ENCODE results near the gene CCDC50.

CCDC50 gene

DNA sequence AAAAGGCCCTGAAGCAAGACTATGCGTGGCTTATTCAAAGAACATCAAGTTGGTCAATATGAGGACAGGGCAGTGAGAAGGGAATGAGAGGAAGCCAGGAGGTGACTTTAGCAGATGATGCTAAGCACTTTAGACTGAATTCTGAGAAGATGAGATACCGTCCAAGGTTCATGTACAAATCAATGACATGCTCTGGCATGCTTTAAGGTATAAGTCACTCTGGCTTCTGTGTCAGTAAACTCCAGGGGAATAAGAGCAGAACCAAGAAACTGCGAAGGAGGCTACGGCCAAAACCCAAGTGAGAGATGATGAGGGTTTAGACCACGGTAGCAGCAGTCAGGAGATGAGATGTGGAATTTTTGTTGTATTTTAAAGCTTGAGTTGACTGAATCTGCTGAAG is 8.9 kb upstream of the CCDC50 start:
- no peak for FAIRE-seq

DNA sequence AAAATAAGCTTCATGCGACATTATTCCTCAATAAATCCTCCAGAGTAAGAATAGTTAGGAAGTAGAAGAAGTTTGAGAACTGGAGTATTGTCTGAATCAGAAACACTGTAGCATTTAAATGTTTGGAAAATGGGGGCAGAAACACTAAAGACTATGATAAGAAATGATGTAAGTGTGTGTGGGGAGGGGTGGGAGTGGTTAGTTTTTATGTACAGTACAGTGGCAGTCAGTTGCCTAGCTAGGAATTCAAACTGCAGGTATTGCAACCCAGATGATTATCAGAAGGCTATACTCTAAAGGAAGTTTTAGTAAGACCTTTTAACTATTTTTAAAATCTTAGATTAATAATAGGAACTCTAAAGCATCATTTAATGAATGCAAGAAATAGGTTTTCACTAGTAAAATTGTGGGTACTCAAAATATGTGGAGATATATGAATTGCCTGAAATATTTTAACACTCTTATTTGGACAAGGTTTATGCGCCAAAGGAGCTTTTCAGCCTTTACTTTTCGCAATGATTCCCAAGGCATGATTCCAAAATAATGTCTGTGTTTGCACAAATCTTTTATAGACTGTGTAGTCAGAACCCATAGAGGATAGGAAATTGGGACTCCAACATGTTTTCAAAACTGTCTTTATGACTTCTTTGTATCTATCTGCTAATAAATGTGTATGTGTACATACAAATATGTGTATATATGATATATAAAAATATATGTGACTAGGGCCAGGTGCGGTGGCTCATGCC is 8.0 kb upstream of the CCDC50 start:
- FAIRE-seq: no peak

DNA sequence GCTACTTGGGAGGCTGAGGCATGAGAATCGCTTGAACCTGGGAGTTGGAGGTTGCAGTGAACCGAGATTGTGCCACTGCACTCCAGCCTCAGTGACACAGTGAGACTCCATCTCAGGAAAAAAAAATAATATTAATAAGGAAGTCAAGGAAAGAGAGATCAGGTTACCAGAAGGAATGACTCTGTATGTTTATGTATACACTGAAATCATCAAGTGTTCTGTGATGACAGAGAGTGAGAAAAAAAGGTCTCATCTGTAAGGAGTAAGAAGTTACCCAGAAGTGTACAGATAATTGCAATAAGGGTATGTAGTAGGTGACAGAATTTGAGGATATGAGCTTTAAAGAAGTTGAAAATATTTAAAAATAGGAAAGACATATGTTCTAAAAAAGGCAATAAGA is 4.3 kb upstream of the CCDC50 start:
- FAIRE-seq: no peak

DNA sequence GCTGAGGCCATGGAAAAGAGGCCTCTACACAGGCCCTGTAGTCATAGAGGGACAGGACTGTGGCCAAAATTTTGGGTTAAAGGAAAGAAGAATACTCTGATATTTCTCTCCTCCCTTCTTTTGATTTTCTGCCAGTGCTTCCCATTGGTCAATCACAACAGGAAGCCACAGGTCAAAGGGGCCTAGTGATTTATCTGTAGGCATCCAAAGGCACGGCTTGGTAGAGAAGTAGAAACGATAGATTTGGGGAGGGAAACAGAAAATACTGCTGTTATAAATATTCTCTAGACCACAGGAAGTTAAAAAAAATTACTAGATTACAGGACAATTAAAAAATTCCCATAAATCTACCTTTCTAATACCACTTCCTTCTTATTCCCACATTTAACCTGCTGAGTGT is 1.7 kb upstream of the CCDC50 start:
- FAIRE-seq: no peak

DNA sequence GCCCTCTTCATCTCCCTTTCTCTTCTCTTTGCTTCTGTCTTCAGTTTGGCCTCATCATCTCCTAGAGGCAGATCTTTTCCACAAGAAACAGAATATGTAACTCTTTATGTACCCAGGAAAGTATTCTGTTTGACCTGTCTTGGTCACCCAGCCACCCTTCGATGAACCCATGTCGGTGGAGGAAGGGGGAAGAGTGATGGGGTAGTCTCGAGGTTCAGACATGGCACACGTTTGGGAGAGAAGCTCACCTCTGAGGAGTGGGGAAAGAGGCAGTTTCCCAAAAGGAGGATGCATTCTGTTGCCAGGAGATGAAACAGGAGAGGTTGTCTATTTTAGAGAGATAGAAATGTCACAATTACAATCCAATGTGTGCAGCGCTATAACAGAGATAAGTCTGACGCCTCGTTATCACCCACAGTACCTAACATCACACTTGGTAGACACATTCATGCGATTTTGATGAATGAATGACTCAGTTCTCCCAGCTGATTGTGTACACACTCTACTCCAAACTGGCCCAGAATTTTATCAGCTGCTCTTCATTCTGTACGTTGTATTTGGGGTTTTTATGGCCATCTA is 722 bp upstream of the CCDC50 start:
- FAIRE-seq: no peak

DNA sequence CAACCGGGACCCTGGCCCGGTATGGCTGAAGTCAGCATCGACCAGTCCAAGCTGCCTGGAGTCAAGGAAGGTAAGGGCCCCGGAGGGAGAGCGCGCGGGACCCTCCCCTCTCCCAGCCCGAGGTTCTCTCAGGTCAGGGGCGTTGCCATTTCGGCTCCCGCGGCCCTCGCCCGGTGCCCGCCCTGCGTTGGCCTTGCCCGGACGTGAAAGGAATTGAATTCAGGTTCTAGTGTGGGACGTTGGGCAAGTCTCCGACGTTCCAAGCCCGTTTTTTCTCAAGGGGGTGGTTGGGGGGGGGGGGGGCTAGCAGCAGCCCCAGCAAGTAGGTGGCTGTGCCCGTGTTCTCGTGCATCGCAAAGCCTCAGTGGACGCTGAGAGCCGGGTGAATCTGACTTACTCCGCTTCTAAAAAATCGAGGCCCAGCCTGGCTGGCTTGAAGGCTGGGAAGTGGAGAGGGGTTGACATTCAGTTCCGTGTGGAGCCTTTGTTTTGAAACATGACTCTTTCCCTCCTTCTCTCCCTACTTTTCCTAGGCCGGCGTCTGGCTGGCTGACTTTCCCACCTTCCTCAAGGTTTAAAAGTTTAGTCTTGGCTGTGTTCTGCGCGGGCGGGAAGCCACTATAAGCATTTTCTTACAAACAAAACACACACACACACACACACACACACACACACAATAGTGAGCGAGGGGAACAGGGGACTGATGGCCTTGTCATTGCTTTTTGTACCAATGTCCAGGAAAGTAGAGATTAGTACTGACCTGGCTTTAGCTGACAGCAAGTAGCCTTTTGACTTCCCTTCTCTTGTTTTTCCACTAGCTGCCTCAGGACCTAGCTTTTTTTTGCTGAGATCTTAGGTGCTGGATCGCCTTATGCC is 698 bp downstream of the CCDC50 start, which contains the start of gene UTS2B:
Gene UTS2B (minus strand): TSS at position 873 of the 876 bp plus-strand sequence. CDS start 48,337 bp downstream, outside the sequence.
- FAIRE-seq: no peak

DNA sequence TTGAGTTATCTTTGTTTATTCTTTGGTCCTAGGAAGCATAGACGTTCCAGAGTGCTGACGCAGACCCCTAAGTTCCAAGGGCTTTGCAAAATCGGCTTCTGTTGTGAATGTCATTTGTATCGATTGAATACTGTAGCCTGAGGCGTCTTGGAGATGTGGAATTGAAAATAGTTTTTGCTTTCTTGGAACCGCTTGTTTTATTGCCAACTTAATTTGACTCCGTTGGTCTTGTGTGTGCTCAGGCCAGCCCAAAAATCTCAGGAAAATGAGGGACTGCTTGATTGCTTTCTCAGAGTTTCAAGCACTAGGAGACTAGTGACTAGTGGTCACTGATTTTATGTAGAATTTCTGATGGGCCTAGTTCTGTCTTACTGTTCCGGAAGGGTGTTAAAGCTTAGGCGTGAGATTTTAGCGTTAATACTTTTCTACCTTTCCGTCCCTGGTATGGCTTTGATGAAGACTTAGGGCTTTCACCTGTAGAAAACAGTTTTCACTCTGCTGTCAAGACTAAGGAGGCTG is 1.4 kb downstream of the CCDC50 start:
- no peak for FAIRE-seq

DNA sequence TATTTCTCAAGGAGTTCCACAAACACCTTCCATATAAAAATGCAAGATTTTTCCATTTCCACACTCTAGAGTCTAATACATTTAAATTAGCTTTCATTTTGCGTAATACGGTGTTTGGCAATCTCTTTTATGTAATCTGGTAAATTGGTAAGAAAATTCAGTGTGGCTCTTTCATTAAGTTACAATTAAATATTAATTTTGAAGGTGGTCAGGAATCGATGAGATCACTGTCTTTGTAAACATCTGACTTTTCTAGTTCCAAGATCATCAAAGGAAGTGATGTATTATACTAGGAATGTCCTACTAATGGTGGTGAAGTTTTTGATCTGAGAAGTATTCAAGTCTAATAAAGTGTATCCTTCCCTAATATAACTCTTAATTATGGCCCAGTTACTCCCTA is 2.2 kb downstream of the CCDC50 start:
- FAIRE-seq: no peak

DNA sequence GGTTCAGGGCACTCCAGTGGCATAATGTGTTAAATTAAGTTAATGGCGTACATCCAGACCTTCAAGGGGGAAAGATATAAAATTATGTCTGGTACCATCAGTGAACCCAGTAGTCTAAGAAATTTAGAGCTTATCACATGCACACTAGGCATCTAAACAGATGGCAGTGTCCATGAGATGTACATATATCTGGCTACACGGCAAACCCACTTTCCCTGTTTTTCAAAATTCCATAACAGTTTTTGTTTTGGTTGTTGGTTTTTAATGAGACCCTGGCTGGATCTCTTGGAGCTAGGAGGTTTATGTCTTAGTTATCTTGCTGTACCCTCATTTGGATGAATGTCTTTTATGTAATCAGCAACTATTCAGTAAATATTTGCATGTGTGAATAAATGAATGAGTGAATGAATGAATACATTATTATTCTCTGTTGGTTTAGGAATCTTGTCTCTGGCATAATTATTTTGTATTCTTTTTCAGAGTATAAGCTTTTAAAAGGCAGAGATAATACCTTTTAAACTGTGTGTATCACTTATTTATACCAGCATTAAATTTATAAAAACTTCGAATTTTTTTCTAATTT is 4.2 kb downstream of the CCDC50 start:
- no peak for FAIRE-seq

DNA sequence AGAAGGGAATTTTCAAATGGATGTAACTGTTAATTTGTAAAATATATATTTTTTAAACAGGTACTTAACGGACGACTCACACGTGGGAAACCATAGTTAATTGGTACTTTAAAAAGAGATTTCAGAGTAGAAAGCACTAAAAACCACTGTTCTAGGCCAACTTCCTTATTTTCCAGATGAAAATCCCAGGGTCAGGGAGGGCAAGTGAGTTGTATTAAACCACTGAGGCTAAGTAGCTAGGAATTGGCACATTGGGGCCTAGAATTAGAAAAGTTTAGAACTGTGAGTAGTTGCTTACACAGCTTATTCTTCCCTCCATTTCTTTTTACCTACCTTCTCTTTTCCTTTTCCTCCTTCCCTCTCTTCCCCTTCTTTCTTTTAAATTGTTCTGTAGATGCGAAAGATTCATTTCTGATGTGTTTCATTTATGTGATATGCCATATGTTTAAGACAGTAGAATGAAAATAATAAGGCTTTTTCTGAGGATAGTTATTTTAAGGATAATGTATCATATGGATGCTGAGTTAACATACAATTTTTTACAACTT is 5.2 kb downstream of the CCDC50 start:
- FAIRE-seq: no peak

DNA sequence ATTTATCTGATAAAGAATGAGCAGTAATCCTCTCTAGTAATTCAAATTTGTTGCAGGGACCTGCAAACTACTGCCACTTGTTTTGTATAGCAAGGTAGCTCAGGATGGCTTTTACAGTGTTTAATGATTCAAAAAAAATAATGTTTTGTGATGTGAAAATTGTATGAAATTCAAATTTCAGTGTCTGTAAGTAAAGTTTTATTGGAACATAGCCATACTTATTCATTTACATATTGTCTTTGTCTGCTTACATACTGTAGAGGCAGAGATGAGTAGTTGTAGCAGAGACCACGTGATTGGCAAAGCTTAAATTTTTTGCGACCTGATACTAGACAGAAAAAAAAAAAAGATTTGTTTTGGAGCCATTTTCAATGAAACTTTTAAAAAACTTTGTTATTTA is 7.6 kb downstream of the CCDC50 start:
- FAIRE-seq: no peak

DNA sequence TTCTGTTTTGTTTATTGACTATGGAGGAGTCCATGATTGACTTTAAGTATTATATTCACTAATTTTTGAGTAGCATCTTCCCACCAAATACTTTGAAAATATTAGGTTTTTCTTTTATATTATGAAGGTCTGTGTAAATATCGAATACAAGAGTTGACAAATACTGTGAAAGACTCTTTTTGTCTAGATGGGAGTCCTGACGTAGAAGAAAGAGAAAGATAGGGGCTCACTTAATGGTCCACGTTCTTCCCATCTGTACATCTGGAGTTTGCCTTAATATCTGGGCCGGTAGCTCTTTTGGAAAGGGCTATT is 8.9 kb downstream of the CCDC50 start:
- no peak for FAIRE-seq

DNA sequence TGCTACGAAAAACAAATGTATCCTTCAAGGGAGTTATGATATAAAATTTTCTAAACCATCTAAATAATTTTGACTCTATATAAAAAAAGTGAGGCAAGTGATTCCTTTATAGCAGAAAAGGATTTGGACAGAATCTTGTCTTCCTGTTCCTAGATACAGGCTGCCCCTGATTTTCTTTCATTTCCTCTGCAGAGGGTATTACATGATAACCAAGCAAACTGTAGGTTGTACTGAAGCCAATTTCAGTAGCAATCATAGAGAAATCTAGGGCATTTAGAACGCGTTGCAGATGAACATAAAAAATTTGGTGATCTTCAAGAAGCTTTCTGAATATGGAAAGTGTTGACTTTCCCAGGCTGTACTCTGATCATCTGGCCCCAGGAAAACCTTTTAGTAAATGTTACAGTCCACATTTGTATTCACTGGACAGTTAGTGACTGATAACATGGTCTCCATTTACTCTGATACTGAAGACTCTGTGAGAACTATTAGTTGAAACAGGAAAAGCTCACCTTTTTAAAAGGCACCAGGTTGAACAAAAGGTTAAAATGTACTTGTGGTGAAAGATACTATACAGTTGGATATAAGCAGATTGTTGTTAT is 10.2 kb downstream of the CCDC50 start:
- FAIRE-seq: no peak

DNA sequence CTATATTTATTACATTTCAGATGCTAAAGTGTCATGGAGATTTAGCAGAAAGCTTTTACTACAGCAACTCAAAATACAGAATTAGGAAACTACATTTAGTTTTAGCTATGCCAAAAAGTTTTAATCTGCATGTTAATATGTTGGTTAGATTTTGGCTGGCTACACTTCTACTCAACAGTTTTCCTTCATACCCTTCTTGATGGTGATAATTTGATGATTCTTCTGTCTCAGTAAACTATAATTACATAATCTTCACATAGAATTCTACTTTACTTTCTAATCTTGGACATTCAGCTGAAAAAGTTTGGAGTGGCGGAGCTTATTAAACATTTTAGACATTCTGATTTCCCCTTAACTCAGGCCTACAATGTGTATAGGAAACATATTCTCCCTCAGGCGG is 11.2 kb downstream of the CCDC50 start:
- FAIRE-seq: no peak

DNA sequence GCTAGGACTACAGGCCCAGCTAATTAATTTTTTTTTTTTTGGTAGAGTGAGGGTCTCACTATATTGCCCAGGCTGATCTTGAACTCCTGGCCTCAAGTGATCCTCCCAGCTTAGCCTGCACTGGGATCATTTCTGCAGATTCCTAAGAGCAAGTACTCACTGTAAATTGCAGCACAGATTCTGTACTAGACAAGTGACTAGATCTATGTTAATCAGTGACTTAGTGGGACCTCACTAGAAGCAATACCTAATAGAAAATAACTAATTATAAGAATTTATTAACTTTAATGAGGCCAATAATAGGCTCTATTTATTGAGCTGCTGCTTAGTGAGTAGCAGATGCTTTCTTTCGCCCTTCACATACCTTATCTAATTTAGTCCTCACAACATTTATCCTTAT is 11.8 kb downstream of the CCDC50 start:
- FAIRE-seq: no peak

DNA sequence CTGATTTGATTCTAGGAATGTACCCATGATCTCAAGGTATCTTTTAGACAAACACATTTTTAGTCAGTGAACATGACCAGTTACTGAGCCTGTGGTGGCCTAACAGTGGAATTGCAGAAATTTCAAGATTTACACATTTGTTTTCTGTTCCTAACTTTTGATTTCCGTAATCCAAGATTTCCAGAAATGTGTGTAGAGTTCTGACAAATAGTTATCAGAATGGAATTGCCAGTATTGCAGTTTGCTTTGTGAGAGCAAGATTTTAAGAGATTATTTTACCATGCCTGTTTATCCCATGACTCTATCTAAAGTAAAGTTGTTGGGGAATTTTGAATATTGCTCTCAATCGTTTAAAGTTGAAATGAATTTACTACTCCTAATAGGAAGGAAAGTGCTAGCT is 12.8 kb downstream of the CCDC50 start:
- FAIRE-seq: no peak

DNA sequence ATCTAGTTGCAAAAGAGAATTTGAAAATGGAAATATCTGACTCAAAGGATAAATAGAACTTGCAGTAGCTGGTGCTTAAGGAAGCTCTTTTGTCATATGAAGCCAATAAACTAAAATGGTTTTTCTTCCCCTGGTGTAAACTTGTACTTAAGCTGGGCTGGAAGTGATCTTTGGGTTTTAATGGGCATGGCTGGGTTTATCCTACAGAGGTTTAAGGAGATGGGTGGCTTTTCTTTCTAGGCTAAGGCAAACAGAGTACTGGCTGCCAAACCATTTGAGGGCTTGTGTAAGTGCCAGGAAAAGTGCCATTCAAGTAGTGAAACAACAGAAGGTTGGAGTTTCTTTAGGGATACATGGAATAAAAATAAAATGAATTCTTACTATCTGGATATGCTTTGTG is 13.2 kb downstream of the CCDC50 start:
- no peak for FAIRE-seq

DNA sequence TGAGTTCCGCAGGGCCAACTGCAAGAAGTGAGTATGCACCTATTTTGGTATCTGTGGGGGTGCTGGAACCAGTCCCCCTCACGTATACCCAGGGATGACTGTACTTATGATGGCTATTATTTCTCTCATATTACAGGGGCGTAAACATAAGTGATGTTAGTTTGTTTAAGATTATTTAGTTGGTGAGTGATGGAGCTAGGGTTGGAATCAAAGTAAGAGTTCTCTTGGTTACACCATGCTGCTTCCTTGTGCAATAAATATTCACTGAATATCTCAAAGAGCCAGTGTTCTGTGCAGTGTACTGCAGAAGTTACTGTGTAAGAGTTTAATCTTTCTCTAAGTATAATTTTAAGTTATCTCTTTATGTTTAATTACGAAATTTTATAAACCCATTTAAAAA is 13.9 kb downstream of the CCDC50 start:
- no peak for FAIRE-seq

DNA sequence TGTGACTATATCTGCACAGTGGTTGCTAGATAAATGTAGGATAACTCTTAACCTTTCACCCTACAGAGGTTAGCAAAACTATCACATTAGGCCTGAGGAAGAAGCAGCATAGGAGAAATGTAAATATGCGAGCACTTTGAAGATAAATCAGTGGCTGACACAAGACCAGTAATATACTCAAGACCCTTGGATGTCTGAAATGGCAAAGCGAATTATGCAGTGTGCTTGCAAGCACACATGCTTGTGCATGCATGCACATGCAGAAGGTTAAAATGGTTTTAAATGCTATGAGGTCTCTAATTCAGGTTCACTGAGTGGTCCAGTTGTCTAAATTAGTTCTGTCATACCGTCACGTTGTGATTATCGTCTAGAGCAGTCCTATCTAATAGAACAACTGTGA is 14.7 kb downstream of the CCDC50 start:
- no peak for FAIRE-seq

DNA sequence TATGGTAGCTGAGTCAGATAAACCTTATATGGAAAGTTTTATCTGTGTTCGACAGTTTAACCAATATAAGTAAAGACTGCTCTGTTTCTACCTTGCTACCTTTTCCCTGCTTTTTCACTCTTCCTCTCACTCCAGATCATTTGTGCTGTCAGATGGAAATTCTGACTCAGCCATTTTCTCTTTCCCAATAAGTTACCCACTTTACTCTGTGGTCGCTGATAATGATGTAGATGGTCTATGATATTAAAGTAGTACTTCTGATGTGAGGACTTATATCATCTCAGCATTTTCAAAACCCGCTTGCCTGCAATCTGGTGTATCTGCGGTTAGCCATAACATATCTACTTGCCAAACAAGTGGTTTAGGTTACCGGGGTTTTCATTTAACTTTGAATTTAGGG is 16.1 kb downstream of the CCDC50 start:
- FAIRE-seq: no peak

DNA sequence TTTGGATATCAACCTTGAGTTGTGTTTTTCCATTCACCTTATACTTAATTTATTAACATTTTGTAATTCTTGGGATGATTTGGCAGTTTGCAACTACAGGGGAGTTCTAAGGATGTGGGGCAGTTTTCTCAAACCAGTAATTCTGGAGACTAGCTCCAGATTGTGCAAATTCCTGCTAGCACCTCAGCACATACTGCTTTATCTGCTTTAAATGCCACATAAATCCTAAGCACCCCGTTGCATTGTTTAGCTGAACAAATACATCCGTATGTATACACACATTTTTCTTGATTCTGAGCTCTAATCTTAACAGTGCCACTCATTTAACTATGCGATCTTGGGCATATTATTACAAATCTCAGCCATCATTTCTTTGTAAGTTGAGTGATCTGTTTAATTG is 18.0 kb downstream of the CCDC50 start:
- FAIRE-seq: no peak

DNA sequence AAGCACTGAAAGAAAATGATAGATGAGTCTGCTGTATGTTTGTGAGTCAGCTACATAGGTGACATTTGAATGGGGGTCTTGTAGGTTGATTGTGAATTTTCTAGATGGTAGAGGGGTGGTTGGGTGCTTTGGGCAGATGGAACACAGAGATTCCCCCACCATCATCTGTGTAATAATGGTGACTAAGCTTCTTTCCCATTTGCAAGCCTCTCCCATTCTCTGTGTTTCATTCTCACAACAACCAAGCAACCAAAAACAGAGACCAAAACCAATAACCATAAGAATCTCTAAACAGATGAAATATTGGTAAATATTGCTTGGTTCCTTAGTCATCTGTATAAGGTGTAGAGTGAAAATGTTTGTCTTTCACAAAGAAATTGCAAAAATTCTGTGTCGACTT is 18.9 kb downstream of the CCDC50 start:
- no peak for FAIRE-seq

Data from TTC549 (cell line).